HG02852 (cell line): ENCODE measurements around the gene MRPS2.

Experiments
- ATAC-seq: cut with Tn5 transposase; IDR thresholded peaks from one replicate; pipeline ENCODE4 v1.9.1; 2021; ENCODE audit warnings: mild to moderate bottlenecking, moderate library complexity; ENCODE audit not compliant: unreplicated experiment

The MRPS2 gene

GRCh38 chr9:135552698-135553171 lies 52.3 kb downstream of the MRPS2 start:
- ATAC-seq = no peak
